Neural progenitor cell (in vitro differentiated cells): ENCODE data around the gene POTEB. TPM values are rescaled to one million over a fixed set of nuclear protein-coding genes. Genes with fewer than 3 reads are reported as not detected.
"Not testable (repeated sequence)": the region's sequence is repeated elsewhere in the genome, so short reads cannot be mapped to it uniquely, and the experiment has no call there.

ENCODE experiments used
- DNase-seq: peaks from one replicate; pipeline ENCODE4 v3.0.0-alpha.2; 2016; ENCODE audit warnings: low spot score
- H2AFZ ChIP-seq: fragments of 200-600 bp; sonication (generic); replicated peaks from 2 replicates; pipeline ENCODE4 v1.6.1; 2016; ENCODE audit warnings: antibody characterized with exemption
- H3F3A ChIP-seq: fragments of 200-600 bp; sonication (generic); 2 replicates; pipeline ENCODE4 v1.6.1; 2016; ENCODE audit warnings: antibody characterized with exemption, low read depth
- H3K27ac ChIP-seq: fragments of 200-600 bp; sonication (generic); 2 replicates; pipeline ENCODE4 v1.5.1; 2016; ENCODE audit warnings: mild to moderate bottlenecking
- H3K27me3 ChIP-seq: fragments of 200-600 bp; sonication (generic); 2 replicates; pipeline ENCODE4 v1.6.1; 2016; ENCODE audit warnings: mild to moderate bottlenecking, moderate library complexity
- H3K36me3 ChIP-seq: fragments of 200-600 bp; sonication (generic); 2 replicates; pipeline ENCODE4 v1.5.1; 2016
- H3K4me1 ChIP-seq: fragments of 200-600 bp; sonication (generic); 2 replicates; pipeline ENCODE4 v1.6.1; 2016; ENCODE audit warnings: mixed run types
- H3K4me2 ChIP-seq: fragments of 200-600 bp; sonication (generic); 2 replicates; pipeline ENCODE4 v1.6.1; 2016
- H3K4me3 ChIP-seq: fragments of 200-600 bp; sonication (generic); 2 replicates; pipeline ENCODE4 v1.5.1; 2016
- H3K79me2 ChIP-seq: fragments of 200-600 bp; sonication (generic); 2 replicates; pipeline ENCODE4 v1.6.1; 2016; ENCODE audit warnings: low read depth
- H3K9ac ChIP-seq: fragments of 200-600 bp; sonication (generic); 2 replicates; pipeline ENCODE4 v1.6.1; 2016
- H3K9me3 ChIP-seq: fragments of 200-600 bp; sonication (generic); 2 replicates; pipeline ENCODE4 v1.5.1; 2016; ENCODE audit warnings: low read depth
- H4K20me1 ChIP-seq: fragments of 200-600 bp; sonication (generic); 2 replicates; pipeline ENCODE4 v1.6.1; 2016; ENCODE audit warnings: low read depth
- H3K27ac Mint-ChIP-seq: 3 replicates; pipeline ENCODE4 v1.8.0; 2021; ENCODE audit warnings: mixed read lengths
- H3K27me3 Mint-ChIP-seq: 2 replicates; pipeline ENCODE4 v1.8.0; 2022; ENCODE audit warnings: low read depth, mild to moderate bottlenecking, inconsistent platforms, moderate library complexity, mixed read lengths; ENCODE audit not compliant: insufficient read depth
- H3K36me3 Mint-ChIP-seq: 3 replicates; pipeline ENCODE4 v1.8.0; 2021; ENCODE audit warnings: mixed read lengths
- H3K4me1 Mint-ChIP-seq: 3 replicates; pipeline ENCODE4 v1.8.0; 2021; ENCODE audit warnings: mixed read lengths
- H3K4me3 Mint-ChIP-seq: 3 replicates; pipeline ENCODE4 v1.8.0; 2021; ENCODE audit warnings: mild to moderate bottlenecking, moderate library complexity, mixed read lengths
- H3K9me3 Mint-ChIP-seq: 3 replicates; pipeline ENCODE4 v1.8.0; 2020; ENCODE audit warnings: mixed read lengths
- microRNA-seq: library from miRNA; unstranded; fragments of <30 nt; microRNA quantifications from one replicate; pipeline ENCODE4, GENCODE V29; 2016
- small RNA-seq: library from RNA; depleted of rRNA; stranded (forward); fragments of <200 nt; gene quantifications from one replicate; pipeline ENCODE3, GENCODE V24; 2015
- total RNA-seq: library from RNA; depleted of rRNA; stranded (reverse); fragments of >200 nt; gene quantifications from 2 replicates; pipeline ENCODE4 v1.2.3, GENCODE V29; 2015; ENCODE audit warnings: low replicate concordance

POTEB gene
- not detected in 2 replicates for total RNA-seq

- not testable (repeated sequence) for H3K9ac ChIP-seq, H3K36me3 ChIP-seq, H3K9me3 Mint-ChIP-seq, H3K4me2 ChIP-seq, H2AFZ ChIP-seq, H3K27ac Mint-ChIP-seq, H3K4me1 Mint-ChIP-seq, H4K20me1 ChIP-seq, H3K27ac ChIP-seq, H3K79me2 ChIP-seq, H3K27me3 ChIP-seq, H3K9me3 ChIP-seq, H3K4me3 ChIP-seq, H3K27me3 Mint-ChIP-seq, H3F3A ChIP-seq, H3K36me3 Mint-ChIP-seq, H3K4me1 ChIP-seq, H3K4me3 Mint-ChIP-seq, DNase-seq
Observed at GRCh38 chr15:21877635-21878034, at the start of gene POTEB. POTEB (minus strand) TSS chr15:21877735; CDS start chr15:21877246, 489 bp downstream.

DNA sequence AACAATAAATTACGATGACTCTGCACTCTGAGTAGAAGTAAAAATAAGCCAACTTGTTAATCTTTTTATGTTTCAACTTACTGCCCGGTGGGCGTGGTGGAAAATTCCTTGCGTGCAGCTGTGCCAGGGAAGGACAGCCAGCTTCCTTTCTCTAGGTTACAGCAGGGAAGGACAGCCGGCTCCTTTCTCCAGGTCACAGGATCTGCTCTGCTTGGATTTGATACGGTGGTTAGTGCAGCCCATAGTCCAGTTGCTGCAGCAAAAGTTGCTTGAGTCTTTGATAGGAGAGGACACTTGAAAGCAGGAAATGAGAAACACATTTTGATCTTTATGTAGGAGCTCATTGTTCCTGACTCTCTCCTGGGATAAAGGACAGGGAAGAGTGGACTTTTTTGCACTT is 13.4 kb upstream of the POTEB start:
- not testable (repeated sequence) for H3K27ac ChIP-seq, H3K27ac Mint-ChIP-seq, DNase-seq, H4K20me1 ChIP-seq, H3K36me3 Mint-ChIP-seq, H3F3A ChIP-seq, H3K4me1 Mint-ChIP-seq, H3K4me1 ChIP-seq, H3K4me2 ChIP-seq, H3K4me3 Mint-ChIP-seq, H3K27me3 Mint-ChIP-seq, H3K36me3 ChIP-seq, H3K9me3 ChIP-seq, H3K79me2 ChIP-seq, H3K27me3 ChIP-seq, H3K4me3 ChIP-seq, H3K9ac ChIP-seq, H2AFZ ChIP-seq, H3K9me3 Mint-ChIP-seq

DNA sequence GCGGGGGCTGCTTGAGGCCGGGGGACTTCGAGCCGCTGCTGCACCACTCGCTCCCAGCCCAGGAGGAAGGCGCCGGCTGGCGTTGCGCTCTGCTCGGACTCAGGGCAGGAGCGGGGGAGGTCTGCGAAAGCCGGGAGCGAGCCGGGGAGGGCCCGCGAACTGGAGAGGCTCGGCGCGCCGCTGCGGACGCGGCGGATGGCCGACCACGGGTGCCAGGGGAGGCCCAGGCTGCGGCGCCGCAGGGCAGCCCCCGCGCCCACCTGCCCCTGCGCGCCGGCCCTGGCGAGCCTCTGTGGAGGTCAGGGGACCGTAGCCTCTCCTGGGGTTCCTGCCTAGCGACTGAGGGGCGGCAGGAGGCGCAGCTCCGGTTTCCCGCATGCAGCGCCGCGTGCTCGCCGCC is 12.0 kb upstream of the POTEB start:
- H3K4me3 Mint-ChIP-seq, H3K36me3 ChIP-seq, H4K20me1 ChIP-seq, H3K4me2 ChIP-seq, H3F3A ChIP-seq, H3K27me3 Mint-ChIP-seq, H3K79me2 ChIP-seq, H3K27me3 ChIP-seq, H3K9ac ChIP-seq, H3K9me3 ChIP-seq, H3K27ac ChIP-seq, DNase-seq, H3K27ac Mint-ChIP-seq, H2AFZ ChIP-seq, H3K4me1 Mint-ChIP-seq, H3K4me1 ChIP-seq, H3K36me3 Mint-ChIP-seq, H3K9me3 Mint-ChIP-seq, H3K4me3 ChIP-seq: not testable (repeated sequence)

GRCh38 chr15:21838831-21839230 is 38.7 kb downstream of the POTEB start:
- H3K4me1 Mint-ChIP-seq, H3K36me3 Mint-ChIP-seq, H3K27ac Mint-ChIP-seq: not testable (repeated sequence)

More at GRCh38 chr15:21838831-21839230, 38.7 kb downstream of the POTEB start:
- not testable (repeated sequence) for H2AFZ ChIP-seq, H3K4me3 Mint-ChIP-seq, H3K27me3 ChIP-seq, H3K4me1 ChIP-seq, H3K36me3 ChIP-seq, H3K79me2 ChIP-seq, H3K27ac ChIP-seq, H3K9ac ChIP-seq, H3K4me2 ChIP-seq, H3K27me3 Mint-ChIP-seq, DNase-seq, H3K9me3 Mint-ChIP-seq, H3K9me3 ChIP-seq, H3K4me3 ChIP-seq, H3F3A ChIP-seq, H4K20me1 ChIP-seq

Small RNA genes within 50 kb of the gene (microRNA-seq; reads per million reads assigned to microRNA genes)
- gene MIR3118-4: not detected

Small RNA genes within 50 kb of the gene (small RNA-seq; reads per million reads assigned to genes)
- gene MIR3118-4 (not detected), gene RNU6-631P (not detected)

Other genes with a start within 250 kb of the POTEB start
- gene OR4M2, start 202.8 kb upstream of the POTEB start, total RNA-seq: not detected in 2 replicates